CD4-positive, alpha-beta T cell (primary cell): ENCODE measurements around the gene HELZ2. TPM values are rescaled to one million over a fixed set of nuclear protein-coding genes. Genes with fewer than 3 reads are reported as not detected.

Source experiments
- ATAC-seq: fragments of 200-7000 bp; cut with Tn5 transposase; one replicate; pipeline ENCODE4 v1.10.0; 2022; ENCODE audit warnings: mild to moderate bottlenecking; ENCODE audit not compliant: poor library complexity
- CTCF ChIA-PET: fragments of 350-600 bp; sonication (Branson Sonifier 250); formaldehyde crosslinking; loops from one replicate; lab custom pipeline; 2021; ENCODE audit warnings: antibody characterized with exemption, inconsistent platforms; lab: Charles Lee
- POLR2A ChIA-PET: fragments of 350-600 bp; sonication (Branson Sonifier 250); formaldehyde crosslinking; loops from one replicate; lab custom pipeline; 2021; ENCODE audit warnings: antibody characterized with exemption, inconsistent platforms; lab: Charles Lee
- DNase-seq, 14 experiments: peaks; one replicate each; pipeline ENCODE4 v3.0.0-alpha.2; 2013 to 2020; ENCODE audit warnings: mixed read lengths in 2 of 14
- H3K27ac ChIP-seq, 2 donors: one replicate each; pipeline versions ENCODE4 v1.5.1 to v1.7.0; 2013; ENCODE audit warnings: low read length in 2 of 2, low read depth in 1 of 2, mild to moderate bottlenecking in 1 of 2
- H3K27me3 ChIP-seq, 2 experiments: 1 replicate in 1 of 2; 2 replicates in 1 of 2; pipeline versions ENCODE4 v1.6.1 to v1.7.0; 2013; ENCODE audit warnings: low read length in 2 of 2, control low read depth in 1 of 2, mild to moderate bottlenecking in 1 of 2, moderate library complexity in 1 of 2; ENCODE audit not compliant: insufficient read depth in 2 of 2, control insufficient read depth in 1 of 2
- H3K36me3 ChIP-seq: one replicate; pipeline ENCODE4 v1.6.1; 2013; ENCODE audit warnings: low read length, control low read depth; ENCODE audit not compliant: insufficient read depth
- H3K4me1 ChIP-seq: one replicate; pipeline ENCODE4 v1.6.1; 2013; ENCODE audit warnings: low read length, control low read depth; ENCODE audit not compliant: insufficient read depth
- H3K4me3 ChIP-seq: one replicate; pipeline ENCODE4 v1.5.1; 2013; ENCODE audit warnings: mild to moderate bottlenecking, low read length, moderate library complexity
- H3K9me3 ChIP-seq, 2 experiments: 1 replicate in 1 of 2; 2 replicates in 1 of 2; pipeline versions ENCODE4 v1.6.1 to v1.7.0; 2013; ENCODE audit warnings: low read length in 2 of 2, mild to moderate bottlenecking in 2 of 2, control low read depth in 1 of 2, moderate library complexity in 1 of 2; ENCODE audit not compliant: control insufficient read depth in 1 of 2, insufficient read depth in 1 of 2
- H3K27ac Mint-ChIP-seq: one replicate; pipeline ENCODE4 v1.8.0; 2020; ENCODE audit warnings: mixed read lengths
- H3K27me3 Mint-ChIP-seq: one replicate; pipeline ENCODE4 v1.8.0; 2021; ENCODE audit warnings: mixed read lengths
- H3K36me3 Mint-ChIP-seq: one replicate; pipeline ENCODE4 v1.8.0; 2021; ENCODE audit warnings: low read depth, mixed read lengths
- H3K4me1 Mint-ChIP-seq: one replicate; pipeline ENCODE4 v1.8.0; 2021; ENCODE audit warnings: low read depth, mixed read lengths
- H3K4me3 Mint-ChIP-seq: one replicate; pipeline ENCODE4 v1.8.0; 2020; ENCODE audit warnings: mild to moderate bottlenecking, mixed read lengths
- H3K9me3 Mint-ChIP-seq: one replicate; pipeline ENCODE4 v1.8.0; 2020; ENCODE audit warnings: mixed read lengths
- intact Hi-C, 2 experiments: fragments of 100-400 bp; cut with DNase I in 1 of 2; cut with micrococcal nuclease in 1 of 2; formaldehyde crosslinking; loops; one replicate each; pipeline versions ENCODE4 v1.15.1 to v1.9.0; 2023 to 2025; cut with DNase I, micrococcal nuclease
- total RNA-seq, 174 experiments: library from RNA in 2 of 174; stranded (reverse) in 2 of 174; gene quantifications; one replicate each; pipeline ENCODE4 v1.2.3 and lab custom pipeline; 2021 to 2026
- TF ChIP-seq, protein P1 (sequence below): fragments of 200-600 bp; IDR thresholded peaks from one replicate; pipeline ENCODE4 v1.8.0; 2022; ENCODE audit warnings: antibody characterized with exemption, mild to moderate bottlenecking

HELZ2 gene
- total RNA-seq, 2 experiments from 2014 or later = 57.7 to 59.6 TPM

GRCh38 chr20:63619086-63619485, 45.0 kb upstream of the HELZ2 start:
- ATAC-seq = no peak
- no peak for DNase-seq
- H3K27me3 Mint-ChIP-seq = no peaks in the 10 kb centered on the region
- no peak overlapping the region for H3K4me3 ChIP-seq
- H3K4me3 Mint-ChIP-seq = no peak overlapping the region
- H3K4me1 Mint-ChIP-seq = peaks cover 21% of the 10 kb centered on the region
- no peak overlapping the region for H3K27ac Mint-ChIP-seq
- ChIA-PET POLR2A (interaction anchor here (0.8 to 1.5 kb wide), 2 partner anchors 8 to 74 kb away, joined by 3 read pairs; partner anchors contain the start of gene GMEB2), CTCF (no interaction called here)
- no peaks in the 10 kb centered on the region for H3K27me3 ChIP-seq
- TF ChIP-seq, protein P1, sequence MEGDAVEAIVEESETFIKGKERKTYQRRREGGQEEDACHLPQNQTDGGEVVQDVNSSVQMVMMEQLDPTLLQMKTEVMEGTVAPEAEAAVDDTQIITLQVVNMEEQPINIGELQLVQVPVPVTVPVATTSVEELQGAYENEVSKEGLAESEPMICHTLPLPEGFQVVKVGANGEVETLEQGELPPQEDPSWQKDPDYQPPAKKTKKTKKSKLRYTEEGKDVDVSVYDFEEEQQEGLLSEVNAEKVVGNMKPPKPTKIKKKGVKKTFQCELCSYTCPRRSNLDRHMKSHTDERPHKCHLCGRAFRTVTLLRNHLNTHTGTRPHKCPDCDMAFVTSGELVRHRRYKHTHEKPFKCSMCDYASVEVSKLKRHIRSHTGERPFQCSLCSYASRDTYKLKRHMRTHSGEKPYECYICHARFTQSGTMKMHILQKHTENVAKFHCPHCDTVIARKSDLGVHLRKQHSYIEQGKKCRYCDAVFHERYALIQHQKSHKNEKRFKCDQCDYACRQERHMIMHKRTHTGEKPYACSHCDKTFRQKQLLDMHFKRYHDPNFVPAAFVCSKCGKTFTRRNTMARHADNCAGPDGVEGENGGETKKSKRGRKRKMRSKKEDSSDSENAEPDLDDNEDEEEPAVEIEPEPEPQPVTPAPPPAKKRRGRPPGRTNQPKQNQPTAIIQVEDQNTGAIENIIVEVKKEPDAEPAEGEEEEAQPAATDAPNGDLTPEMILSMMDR = no peak
- no peaks in the 10 kb centered on the region for H3K9me3 ChIP-seq
- H3K36me3 Mint-ChIP-seq = peaks cover 70% of the 10 kb centered on the region
- intact Hi-C loops = no loop called here
- H3K4me1 ChIP-seq = peaks cover 10% of the 10 kb centered on the region
- H3K9me3 Mint-ChIP-seq = no peaks in the 10 kb centered on the region
- H3K36me3 ChIP-seq = peaks cover 48% of the 10 kb centered on the region
- H3K27ac ChIP-seq = no peak overlapping the region

DNA sequence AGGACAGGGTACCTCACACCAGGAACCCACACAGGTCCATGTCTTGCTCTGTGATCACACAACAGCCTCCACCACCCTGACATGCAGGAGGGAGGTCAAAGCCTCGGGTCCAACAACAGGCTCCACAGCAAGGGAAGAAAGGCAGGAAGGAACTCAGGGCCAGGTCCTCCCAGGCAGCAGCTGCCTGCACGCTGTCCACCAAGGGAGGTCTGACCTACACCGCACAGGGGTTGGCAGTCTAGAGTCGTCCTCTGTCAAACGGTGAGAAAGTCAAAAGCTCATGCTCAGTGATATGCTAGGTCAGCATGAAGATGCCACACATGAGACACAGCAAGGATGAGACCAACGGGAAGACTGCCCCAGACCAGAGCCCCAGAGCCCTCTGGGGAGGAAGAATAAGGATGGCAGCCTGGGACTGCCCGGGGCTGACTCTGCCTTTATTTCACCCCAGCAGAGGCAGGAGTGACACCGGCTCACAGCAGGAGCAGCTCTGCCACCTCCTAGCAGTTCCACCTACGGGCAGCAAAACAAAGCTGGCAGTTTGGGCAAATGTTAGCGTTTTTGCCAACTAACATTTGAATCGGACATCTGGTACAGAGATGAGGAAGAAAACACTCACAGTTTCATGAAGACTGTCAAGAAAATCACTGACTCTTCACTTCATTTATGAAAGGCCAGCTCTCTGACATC, 44.4 kb upstream of the HELZ2 start:
- CTCF ChIA-PET = interaction anchor here (1.3 kb wide), 1 partner anchor 24 kb away, joined by 4 read pairs; no protein-coding TSS in a partner anchor
- Histone ChIP-seq H3K9me3 (no peaks in the 10 kb centered on the region), H3K4me1 (peaks cover 10% of the 10 kb centered on the region), H3K36me3 (peaks cover 48% of the 10 kb centered on the region), H3K4me3 (no peak overlapping the region), H3K27ac (no peak overlapping the region), H3K27me3 (no peaks in the 10 kb centered on the region)
- H3K27me3 Mint-ChIP-seq = no peaks in the 10 kb centered on the region
- no peak overlapping the region for H3K27ac Mint-ChIP-seq
- peaks cover 21% of the 10 kb centered on the region for H3K4me1 Mint-ChIP-seq
- POLR2A ChIA-PET = interaction anchor here (0.8 to 1.6 kb wide), 3 partner anchors 9 to 74 kb away, joined by 3 to 7 read pairs (median 3); partner anchors contain the start of gene GMEB2
- TF ChIP-seq, protein P1 = no peak
- intact Hi-C loops = no loop called here
- no peak overlapping the region for H3K4me3 Mint-ChIP-seq
- no peaks in the 10 kb centered on the region for H3K9me3 Mint-ChIP-seq
- no peak for ATAC-seq
- H3K36me3 Mint-ChIP-seq = peaks cover 76% of the 10 kb centered on the region
- DNase-seq = no peak

DNA sequence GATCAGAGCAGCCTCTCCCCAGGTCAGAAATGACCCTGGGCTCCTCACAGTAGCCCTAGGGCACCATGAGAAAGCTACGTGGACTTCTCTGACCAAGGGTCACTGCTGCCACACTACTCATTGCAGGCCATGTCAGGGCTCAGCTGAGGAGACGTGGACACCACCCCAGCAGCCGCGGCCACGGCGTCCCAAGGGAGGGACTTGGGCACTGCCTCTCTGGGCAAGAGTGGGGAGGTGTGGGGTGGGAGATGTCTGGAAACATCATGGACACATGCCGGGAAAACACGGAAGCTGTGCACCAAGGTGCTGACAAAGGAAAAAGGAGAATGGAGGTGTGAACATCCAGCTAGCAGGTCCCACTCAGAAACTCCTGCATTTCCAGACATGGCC, 43.8 kb upstream of the HELZ2 start:
- CTCF ChIA-PET = interaction anchor here (1.3 kb wide), 1 partner anchor 24 kb away, joined by 4 read pairs; no protein-coding TSS in a partner anchor
- Mint-ChIP-seq H3K4me1 (peaks cover 17% of the 10 kb centered on the region), H3K36me3 (peaks cover 76% of the 10 kb centered on the region), H3K9me3 (no peaks in the 10 kb centered on the region), H3K27ac (no peak overlapping the region), H3K27me3 (no peaks in the 10 kb centered on the region), H3K4me3 (no peak overlapping the region)
- H3K36me3 ChIP-seq = peaks cover 48% of the 10 kb centered on the region
- POLR2A ChIA-PET = interaction anchor here (1.5 to 1.6 kb wide), 2 partner anchors 9 to 24 kb away, joined by 3 to 7 read pairs; partner anchors contain the start of gene GMEB2
- ATAC-seq = no peak
- H3K4me1 ChIP-seq = peaks cover 10% of the 10 kb centered on the region
- no peak overlapping the region for H3K4me3 ChIP-seq
- DNase-seq = no peak
- intact Hi-C loops = no loop called here
- TF ChIP-seq, protein P1 = no peak
- H3K27ac ChIP-seq = no peak overlapping the region
- no peaks in the 10 kb centered on the region for H3K27me3 ChIP-seq
- H3K9me3 ChIP-seq = no peaks in the 10 kb centered on the region
